Right renal pelvis (tissue), 4 donors: ENCODE measurements around the gene ZNF692. TPM values are rescaled to one million over a fixed set of nuclear protein-coding genes. Genes with fewer than 3 reads are reported as not detected.
A peak's percentile ranks its signal among the peaks of the same experiment; 100 is the strongest.
"Not testable (repeated sequence)": the region's sequence is repeated elsewhere in the genome, so short reads cannot be mapped to it uniquely, and the experiment has no call there.

Experiments
- DNase-seq, 4 donors: peaks; one replicate each; pipeline ENCODE4 v3.0.0-alpha.2; 2013; ENCODE audit warnings: low read depth in 4 of 4, low spot score in 3 of 4, missing footprints in 1 of 4
- polyA plus RNA-seq, 4 donors: library from polyadenylated mRNA; unstranded; fragments of 120-200 nt; gene quantifications; one replicate each; pipeline ENCODE4 v1.2.1, GENCODE V29; 2013; ENCODE audit not compliant: insufficient read length in 4 of 4

ZNF692 gene
- polyA plus RNA-seq, 4 donors: 36.9 to 51.5 (median 43.7) TPM

DNA sequence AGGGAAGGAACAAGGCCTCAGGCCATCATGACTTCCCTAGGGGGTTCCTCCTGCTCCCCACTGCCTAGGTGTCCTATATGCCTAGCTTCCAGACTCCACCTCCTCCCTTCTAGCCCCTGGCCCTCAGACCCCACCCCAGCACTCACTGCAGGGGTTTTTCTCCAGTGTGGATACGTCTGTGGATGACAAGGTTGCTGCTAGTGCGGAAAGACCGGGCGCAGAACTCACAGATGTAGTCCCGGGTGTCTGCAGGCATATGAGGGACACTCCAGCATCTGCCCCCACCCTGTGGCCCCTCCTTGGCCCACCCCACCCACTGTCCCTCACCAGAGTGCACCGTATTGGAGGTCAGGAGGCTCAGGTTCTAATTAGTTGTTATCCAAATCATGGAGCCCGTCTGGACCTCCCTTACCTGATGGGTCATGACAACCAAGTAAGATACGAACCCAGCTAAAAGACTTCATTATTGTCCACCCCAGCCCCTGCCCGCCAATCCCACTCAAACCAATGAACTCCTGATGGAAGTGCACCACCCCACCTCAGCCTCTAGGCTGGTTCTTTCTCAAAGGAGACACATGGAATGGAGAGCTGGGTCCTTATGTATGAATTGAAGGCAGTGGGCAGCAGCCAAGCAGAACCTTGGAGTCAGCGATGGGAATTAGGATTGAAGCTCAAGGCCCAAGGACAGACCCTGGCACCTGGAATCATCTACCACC lies 8.2 kb downstream of the ZNF692 start:
- no peak for DNase-seq

DNA sequence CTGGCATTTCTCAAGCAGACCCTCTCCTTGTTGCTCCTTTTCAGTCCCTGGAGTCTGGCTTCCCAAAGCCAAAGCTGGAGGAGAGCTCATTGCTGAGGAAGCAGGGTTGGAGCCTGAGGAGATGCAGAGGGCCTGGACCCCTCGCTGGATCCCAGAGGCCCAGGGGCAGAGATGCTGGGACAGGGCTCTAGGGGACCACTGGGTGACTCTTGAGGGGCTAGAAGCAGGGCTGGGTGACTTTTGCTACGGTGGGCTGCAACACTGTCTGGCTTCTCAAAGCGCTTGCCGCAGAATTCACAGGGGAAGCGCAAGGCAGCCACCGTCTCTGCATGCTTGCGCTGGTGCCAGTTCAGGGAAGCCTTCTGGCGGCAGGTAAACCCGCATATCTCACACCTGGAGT lies 8.8 kb downstream of the ZNF692 start:
- DNase-seq: no peak

DNA sequence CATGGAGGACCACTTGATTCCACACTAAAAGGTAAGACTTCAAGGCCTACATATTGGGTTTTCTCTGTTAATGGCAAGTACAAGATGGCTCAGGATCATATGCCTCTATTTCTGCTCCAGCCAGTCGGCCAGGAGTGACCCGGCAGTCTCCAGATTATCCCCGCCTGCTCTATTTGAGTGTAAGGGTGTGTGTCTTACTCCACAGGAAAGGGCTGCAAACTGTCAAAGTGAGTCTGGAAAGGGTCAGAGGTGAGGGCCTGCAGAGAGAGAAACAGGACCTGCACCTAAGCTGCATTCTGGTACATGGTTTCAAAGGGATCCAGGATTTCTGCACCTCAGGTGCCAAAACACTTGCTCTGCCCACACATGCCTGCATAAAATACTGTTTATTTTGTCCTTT lies 9.2 kb downstream of the ZNF692 start:
- no peak for DNase-seq

DNA sequence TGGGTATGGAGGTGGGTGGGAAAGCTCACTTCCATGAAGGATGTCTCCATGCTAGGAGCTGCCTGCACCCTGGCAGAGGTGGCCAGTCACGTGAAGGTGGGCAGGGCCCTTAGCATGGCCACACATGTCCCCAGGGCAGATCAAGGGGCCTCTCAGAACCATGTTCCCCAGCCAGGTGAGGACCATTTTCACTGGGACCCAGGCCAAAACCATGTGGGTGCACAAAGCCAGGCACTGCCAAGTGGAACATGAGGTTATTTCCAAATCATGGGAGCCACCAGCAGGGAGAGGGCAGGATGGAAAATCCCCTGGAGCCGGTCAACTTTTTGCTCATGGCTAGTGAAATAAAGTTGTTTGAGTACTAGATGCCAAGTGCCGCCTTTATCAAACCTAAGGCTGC lies 9.7 kb downstream of the ZNF692 start:
- no peak for DNase-seq

DNA sequence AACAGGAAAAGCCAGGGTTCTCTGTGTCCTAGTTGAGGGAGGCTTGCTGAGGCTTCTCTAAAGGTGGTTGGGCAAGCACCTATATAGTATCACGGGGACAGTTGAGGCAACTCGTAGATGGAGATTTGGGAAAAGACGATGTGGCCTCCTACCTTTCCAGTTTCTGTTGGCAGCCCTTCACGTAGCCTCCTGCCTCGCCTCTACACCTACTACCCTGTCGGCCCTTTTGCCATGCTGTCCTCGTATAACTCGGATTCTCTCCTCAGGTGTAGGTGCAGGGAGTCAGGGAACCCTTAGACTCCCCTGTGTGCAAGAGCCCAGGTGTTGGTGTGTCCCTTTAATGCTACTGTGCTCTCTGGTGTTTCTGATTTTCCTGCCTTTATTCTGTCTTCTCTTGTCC lies 10.3 kb downstream of the ZNF692 start:
- DNase-seq: no peak

DNA sequence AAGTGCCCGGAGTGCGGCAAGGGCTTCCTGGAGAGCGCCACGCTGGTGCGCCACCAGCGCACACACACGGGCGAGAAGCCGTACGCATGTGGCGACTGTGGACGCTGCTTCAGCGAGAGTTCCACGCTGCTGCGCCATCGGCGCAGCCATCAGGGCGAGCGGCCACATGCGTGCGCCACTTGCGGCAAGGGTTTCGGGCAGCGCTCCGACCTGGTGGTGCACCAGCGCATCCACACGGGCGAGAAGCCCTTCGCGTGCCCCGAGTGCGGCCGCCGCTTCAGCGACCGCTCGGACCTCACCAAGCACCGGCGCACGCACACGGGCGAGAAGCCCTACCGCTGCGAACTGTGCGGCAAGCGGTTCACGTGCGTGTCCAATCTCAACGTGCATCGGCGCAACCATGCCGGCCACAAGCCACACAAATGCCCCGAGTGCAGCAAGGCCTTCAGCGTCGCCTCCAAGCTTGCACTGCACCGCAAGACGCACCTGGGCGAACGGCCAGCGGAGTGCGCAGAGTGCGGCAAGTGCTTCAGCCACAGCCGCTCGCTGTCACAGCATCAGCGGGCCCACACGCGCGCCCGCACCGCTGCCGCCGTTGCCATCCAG lies 10.8 kb downstream of the ZNF692 start:
- no peak for DNase-seq

DNA sequence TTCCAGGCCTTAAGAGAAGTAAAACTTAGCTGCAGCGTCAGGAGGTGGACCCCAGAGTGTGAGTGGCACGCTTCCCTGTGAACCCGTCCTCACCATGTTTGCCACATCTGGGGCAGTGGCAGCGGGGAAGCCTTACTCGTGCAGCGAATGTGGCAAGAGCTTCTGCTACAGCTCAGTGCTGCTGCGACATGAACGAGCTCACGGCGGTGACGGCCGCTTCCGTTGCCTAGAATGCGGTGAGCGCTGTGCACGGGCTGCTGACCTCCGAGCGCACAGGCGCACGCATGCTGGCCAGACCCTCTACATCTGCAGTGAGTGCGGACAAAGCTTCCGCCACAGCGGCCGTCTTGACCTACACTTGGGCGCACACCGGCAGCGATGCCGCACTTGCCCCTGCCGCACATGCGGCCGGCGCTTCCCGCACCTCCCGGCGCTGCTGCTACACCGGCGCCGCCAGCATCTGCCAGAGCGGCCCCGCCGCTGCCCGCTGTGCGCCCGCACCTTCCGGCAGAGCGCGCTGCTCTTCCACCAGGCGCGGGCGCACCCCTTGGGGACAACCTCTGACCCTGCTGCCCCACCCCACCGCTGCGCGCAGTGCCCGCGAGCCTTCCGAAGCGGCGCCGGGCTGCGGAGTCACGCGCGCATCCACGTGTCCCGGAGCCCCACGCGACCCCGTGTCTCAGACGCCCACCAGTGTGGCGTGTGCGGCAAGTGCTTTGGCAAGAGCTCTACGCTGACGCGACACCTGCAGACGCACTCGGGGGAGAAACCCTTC lies 11.5 kb downstream of the ZNF692 start:
- no peak for DNase-seq

DNA sequence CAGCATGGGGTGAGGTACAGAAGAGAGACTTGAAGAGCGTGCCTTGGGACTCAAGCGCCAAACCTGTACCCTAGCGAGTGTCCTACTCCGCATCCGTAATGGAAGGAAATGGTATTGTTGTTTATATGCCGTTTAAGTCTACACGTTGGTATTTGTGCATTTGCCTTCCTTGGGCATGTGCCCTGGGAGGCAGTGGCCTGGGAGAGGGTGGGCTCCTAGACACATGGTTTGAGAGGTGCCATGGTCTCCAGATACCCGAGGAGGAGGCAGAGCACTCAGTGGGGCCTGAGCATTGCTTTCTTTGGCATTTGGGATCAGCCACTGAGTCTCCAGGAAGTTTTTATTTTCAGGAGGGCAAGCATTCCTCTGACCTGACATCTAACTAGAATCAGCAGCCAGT lies 14.4 kb downstream of the ZNF692 start:
- no peak for DNase-seq

DNA sequence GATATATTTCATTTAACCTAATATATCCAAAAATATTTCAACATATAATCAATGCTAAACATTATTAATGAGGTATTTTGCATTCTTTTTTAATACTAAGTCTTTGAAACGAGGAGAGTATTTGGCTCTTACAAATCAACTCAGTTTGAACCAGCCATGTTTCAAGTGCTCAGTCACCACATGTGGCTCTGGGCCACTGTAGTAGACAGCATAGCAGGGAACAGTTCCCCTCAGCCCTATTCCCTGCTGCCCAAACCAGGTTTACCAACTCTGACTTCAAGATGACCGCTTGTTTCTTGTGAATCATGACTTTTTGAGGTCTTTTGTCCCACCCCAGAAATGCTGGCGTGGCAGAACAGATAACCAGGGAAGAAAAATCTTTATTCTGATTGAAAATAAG lies 15.2 kb downstream of the ZNF692 start:
- DNase-seq: no peak

DNA sequence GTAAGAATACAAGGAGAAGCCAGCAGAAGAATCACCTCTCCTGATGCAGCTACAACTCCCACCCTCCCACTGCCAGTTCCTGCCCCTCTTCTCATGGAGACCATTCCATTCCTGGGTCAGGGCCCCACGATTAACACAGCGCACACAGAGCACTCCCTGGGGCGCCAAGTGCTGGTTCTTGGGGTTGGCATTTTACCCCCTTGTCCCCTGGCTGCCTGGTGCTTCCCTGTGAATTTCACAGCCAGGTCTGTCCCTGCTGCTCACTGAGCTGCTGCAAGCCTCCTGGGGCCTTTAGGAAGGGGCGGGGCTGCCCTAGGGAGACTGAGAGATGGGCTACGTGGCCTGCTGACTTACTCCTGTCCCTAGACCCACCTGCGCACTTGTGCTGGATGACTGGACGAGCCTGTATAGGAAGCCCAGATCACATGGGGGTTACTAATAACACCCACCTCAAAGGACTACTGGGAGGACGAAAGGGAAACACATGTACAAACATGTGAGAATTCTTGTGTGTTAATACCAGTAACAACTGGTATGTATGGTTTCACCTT lies 16.0 kb downstream of the ZNF692 start:
- DNase-seq: no peak

DNA sequence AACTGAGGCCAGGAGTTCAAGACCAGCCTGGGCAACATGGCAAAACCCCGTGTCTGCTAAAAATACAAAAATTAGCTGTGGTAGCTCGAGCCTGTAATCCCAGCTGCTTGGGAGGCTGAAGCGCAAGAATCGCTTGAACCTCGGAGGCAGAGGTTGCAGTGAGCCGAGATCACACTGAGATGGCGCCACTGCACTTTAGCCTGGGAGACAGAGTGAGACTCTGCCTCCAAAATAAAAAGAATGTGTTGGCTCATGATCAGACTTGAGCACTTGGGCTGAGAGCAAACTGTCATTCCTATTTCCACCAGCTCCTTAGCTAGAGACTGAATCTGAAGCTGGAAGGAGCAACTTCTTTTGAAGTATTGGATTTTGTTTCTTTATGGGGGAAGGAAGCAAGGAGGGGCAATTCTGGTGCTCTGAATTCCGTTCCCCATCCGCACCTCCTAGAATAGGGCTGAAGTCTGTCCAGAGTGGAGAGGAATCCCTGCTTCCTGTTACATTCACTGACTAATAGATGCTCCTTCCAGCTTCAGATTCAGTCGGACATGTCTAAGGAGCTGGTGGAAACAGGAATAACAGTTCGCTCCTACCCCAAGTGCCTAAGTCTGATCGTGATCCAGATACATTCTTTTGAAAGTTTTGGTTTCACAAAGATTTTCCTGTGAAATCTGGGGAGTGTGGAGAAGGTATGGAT lies 17.0 kb downstream of the ZNF692 start:
- no peak for DNase-seq

DNA sequence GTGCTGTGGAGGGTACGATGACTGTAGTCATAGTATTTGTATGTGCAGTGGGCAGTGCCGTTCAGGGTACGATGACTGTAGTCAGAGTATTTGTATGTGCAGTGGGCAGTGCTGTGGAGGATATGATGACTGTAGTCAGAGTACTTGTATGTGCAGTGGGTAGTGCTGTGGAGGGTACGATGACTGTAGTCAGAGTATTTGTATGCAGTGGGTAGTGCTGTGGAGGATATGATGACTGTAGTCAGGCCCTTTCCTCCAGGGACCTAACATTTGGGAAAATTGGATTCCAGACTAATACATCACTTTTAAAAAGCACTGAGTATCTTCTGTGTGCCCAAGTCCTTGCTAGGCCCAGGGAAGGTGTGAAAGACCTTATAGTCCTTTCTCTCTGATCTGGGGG lies 17.9 kb downstream of the ZNF692 start:
- DNase-seq: no peak

DNA sequence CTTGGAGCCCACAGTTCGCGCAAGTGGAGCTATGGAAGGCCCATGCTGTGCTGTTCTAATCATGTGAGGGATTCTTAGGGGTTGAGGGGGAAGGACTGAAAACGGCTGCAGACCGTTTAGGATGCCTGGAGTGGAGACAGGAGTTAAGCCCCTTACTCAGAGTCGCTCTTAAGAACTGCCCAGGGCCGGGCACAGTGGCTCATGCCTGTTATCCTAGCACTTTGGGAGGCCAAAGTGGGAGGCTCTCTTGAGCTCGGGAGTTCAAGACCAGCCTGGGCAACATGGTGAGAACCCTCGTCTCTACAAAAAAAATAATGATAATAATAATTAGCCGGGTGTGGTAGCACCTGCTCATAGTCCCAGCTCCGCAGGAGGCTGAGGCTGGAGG lies 19.7 kb downstream of the ZNF692 start:
- DNase-seq: no peak

DNA sequence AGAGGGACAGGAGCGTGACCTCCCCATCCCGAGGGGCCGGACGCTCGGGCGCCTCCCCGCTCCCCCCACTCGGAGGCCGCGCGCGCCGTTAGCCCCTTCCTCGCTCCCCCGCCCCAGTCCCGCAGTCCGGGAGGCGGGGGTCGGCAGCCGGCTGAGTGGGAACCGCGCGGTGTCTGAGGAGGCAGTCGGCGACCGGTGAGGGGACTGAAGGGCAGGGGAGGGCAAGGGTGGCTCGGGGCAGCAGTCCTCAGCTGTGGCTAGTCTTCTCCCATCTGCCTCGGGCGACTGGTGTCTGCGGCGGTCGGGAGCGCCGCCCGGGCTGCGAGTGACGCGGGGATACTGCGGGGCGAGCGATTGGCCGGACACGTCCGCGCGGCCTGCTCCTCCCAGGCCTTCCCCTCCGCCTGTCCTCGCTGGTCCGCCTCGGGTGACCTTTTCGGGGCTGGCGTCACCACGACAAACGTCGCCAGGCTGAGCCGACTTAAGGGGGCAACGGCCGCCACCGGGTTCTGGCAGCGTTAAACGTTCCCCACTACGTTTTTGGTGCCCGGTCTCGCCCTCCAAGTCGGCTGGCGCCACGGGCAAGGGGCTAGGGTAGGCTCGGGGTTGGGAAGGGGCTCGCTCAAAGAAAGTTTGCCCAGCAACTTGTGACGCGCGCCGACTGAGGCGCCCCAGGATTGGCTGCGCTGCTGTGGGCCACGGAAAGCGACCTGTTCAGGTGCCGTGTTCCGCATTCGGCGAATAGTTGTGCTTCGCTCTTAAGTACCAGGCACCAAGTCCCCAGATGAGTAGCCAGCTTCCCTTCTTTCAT lies 20.3 kb downstream of the ZNF692 start:
- peak; percentile 78 to 87 (median 82) for DNase-seq

DNA sequence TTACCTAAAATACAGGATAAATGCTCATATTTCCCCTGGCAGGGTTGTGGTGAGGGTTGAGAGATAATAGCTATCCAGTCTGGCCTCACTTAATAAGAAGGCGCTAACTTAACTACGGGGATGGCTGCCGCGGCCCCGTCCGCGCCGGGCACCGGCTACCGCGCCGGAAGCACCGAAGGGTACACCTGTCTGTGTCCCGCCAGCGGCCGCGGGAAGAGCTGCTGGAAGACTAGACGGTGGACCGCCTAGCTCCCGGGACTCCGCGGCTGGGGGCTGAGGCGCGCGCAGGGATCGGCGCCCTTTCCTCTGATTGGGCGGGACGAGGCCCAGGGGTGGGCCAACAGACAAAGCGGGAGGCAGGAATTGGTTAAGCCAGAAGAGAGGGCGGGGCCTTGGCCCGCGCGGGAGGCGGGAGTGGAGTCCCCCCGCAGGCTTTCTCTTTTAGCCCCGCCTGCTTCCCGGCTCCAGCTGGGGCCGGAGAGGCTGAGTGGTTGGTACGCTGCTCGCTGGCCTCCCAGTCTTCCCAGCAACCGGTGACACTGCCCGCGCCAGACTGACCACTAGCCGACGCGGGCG lies 21.0 kb downstream of the ZNF692 start, which contains the start of gene ZNF672:
Gene ZNF672 (plus strand): TSS at position 444 of the 576 bp plus-strand sequence. CDS start 9,051 bp downstream, outside the sequence.
- DNase-seq: peak; percentile 88 to 95 (median 94)

DNA sequence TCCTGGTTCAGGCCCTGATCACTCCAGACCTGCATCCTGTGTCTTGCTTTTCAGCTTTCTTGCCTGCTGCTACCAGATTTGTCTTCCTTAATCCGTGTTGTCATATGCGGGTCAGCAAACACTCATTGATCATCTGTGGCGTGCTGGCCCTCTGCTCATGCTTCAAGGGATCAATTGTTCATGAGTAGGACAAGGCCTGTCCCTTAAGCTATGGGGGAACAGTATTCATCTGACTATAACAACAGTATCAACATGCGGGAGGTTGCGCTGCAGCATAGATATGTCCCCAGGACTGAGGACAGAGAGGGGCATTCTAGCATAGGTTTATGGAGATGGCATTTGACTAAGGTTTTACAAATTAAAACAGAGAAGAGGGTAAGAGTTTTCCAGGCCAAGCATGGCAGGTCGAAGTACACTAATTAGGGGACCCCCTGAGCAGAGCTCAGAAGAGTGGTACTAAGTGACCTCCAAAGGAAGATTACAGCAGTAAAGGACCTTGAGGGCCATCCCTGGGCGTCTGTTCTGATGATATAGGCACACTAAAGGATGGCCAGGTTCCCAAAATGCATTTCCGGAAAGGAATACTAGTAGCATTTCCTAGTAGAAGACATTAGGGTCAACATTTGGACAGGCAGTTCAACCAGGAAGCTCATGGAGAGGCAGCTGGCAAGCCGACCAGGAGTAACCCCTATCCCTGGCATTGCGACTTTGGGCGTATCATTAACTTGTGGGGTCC lies 21.7 kb downstream of the ZNF692 start:
- DNase-seq: no peak

DNA sequence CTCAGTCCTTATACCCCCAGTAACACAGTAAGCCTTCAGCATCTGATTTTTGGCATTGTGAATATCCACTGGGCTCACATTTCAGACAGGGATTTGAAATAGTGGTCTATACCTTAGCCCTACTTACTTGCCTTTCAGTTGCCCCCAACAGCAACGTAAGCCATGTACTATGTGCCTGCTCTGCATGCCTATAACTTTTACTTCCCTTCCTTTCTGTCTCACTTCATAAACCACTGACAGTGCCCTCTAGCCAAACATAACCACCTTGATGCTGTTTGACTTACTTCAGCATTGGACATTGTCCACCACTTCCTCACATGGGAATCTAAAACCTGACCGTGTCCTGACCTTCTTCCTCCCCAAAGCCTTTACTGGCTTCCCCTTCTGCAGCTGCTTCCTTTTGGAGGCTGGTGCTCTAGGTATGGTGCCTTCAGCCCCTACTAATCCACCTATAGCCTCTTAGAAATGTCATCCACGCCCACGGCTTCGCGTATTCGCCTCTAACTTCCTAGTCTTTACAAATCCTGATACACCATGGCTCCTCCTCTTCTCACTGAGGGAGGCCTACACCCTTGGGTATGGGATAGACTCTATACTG lies 24.4 kb downstream of the ZNF692 start:
- no peak for DNase-seq

DNA sequence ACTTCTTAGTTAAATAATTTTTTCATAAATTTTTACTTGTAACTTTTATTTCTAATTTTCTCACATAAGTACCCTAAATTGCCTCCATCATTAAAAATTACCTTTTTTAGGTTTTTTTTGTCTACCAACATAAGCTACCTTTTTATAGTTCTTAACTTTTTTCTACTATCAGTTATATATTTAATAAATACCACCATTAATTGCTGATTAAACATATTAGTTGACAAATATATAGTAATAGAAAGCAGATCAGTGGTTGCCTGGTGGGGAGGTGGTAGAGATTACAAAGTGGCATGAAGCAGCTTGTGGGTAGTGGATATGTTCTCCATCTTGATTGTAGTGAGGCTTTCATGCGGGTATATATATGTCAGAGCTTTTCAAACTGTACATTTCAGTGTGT lies 27.0 kb downstream of the ZNF692 start:
- no peak for DNase-seq

DNA sequence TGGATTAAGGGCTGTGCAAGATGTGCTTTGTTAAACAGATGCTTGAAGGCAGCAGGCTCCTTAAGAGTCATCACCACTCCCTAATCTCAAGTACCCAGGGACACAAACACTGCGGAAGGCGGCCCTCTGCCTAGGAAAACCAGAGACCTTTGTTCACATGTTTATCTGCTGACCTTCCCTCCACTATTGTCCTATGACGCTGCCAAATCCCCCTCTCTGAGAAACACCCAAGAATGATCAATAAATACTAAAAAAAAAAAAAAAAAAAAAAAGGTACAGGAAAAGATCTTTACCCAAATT lies 28.2 kb downstream of the ZNF692 start:
- DNase-seq: not testable (repeated sequence)
